HepG2 (cell line): ENCODE results near the gene HCRT. TPM values are rescaled to one million over a fixed set of nuclear protein-coding genes. Genes with fewer than 3 reads are reported as not detected.
A peak's percentile ranks its signal among the peaks of the same experiment; 100 is the strongest.

Source experiments
- ELF1 ChIP-seq: sonication (generic); formaldehyde crosslinking; IDR thresholded peaks from 2 replicates; pipeline ENCODE4 v1.4.0; 2020; ENCODE audit warnings: missing genetic modification reagents
- HNRNPK ChIP-seq: fragments of 200-400 bp; formaldehyde crosslinking; IDR thresholded peaks from 2 replicates; pipeline ENCODE4 v1.6.1; 2018; ENCODE audit warnings: low read length, low read depth, moderate library complexity, mild to moderate bottlenecking; ENCODE audit not compliant: poor library complexity, severe bottlenecking
- IRF2 ChIP-seq: IDR thresholded peaks from 2 replicates; pipeline ENCODE4 v1.6.1; 2018; ENCODE audit warnings: missing genetic modification reagents, missing compliant biosample characterization
- KAT2B ChIP-seq: fragments of 150-350 bp; IDR thresholded peaks from 2 replicates; pipeline ENCODE4 v1.6.1; 2014; ENCODE audit warnings: low read depth, low read length, borderline replicate concordance
- KAT8 ChIP-seq: IDR thresholded peaks from 2 replicates; pipeline ENCODE4 v1.6.1; 2016; ENCODE audit warnings: missing genetic modification reagents, missing compliant biosample characterization
- LRRFIP1 ChIP-seq: sonication (generic); formaldehyde crosslinking; conservative IDR thresholded peaks from 2 replicates; pipeline ENCODE4 v1.4.0; 2020; ENCODE audit warnings: missing genetic modification reagents
- MBD4 ChIP-seq: IDR thresholded peaks from 2 replicates; pipeline ENCODE4 v1.6.1; 2012; ENCODE audit warnings: low read length, inconsistent platforms, borderline replicate concordance
- NFKBIZ ChIP-seq: IDR thresholded peaks from 2 replicates; pipeline ENCODE4 v1.6.1; 2018; ENCODE audit warnings: missing genetic modification reagents, missing compliant biosample characterization
- PCBP1 ChIP-seq: fragments of 200-400 bp; formaldehyde crosslinking; IDR thresholded peaks from 2 replicates; pipeline ENCODE4 v1.6.1; 2017; ENCODE audit warnings: mild to moderate bottlenecking, low read depth, low read length, borderline replicate concordance
- ZBED4 ChIP-seq: sonication (generic); formaldehyde crosslinking; IDR thresholded peaks from 2 replicates; pipeline ENCODE4 v1.4.0; 2020; ENCODE audit warnings: missing genetic modification reagents, borderline replicate concordance
- ZBTB33 ChIP-seq: sonication (generic); formaldehyde crosslinking; IDR thresholded peaks from 2 replicates; pipeline ENCODE4 v1.4.0; 2020; ENCODE audit warnings: missing genetic modification reagents
- ZKSCAN1 ChIP-seq: fragments of 150-350 bp; IDR thresholded peaks from 2 replicates; pipeline ENCODE4 v1.6.1; 2014; ENCODE audit warnings: low read length
- ZNF264 ChIP-seq: sonication (generic); formaldehyde crosslinking; IDR thresholded peaks from 2 replicates; pipeline ENCODE4 v1.4.0; 2020; ENCODE audit warnings: missing genetic modification reagents
- ZNF580 ChIP-seq: IDR thresholded peaks from 2 replicates; pipeline ENCODE4 v1.6.1; 2016; ENCODE audit warnings: low read depth, borderline replicate concordance
- ZNF607 ChIP-seq: sonication (generic); formaldehyde crosslinking; IDR thresholded peaks from 2 replicates; pipeline ENCODE4 v1.5.1; 2020; ENCODE audit warnings: missing genetic modification reagents, mild to moderate bottlenecking, borderline replicate concordance
- ZNF629 ChIP-seq: sonication (generic); formaldehyde crosslinking; conservative IDR thresholded peaks from 2 replicates; pipeline ENCODE4 v1.5.0; 2020; ENCODE audit warnings: missing genetic modification reagents
- ZNF710 ChIP-seq: sonication (generic); formaldehyde crosslinking; IDR thresholded peaks from 2 replicates; pipeline ENCODE4 v1.5.0; 2020; ENCODE audit warnings: mild to moderate bottlenecking, missing genetic modification reagents, borderline replicate concordance
- polyA plus RNA-seq, 8 experiments: library from polyadenylated mRNA; depleted of rRNA in 3 of 8; stranded (reverse) in 7 of 8; unstranded in 1 of 8; fragments of >200 nt; fragmentation: Illumina TruSeq in 4 of 8; extraction: Trizol in 4 of 8; gene quantifications; 2 replicates each; pipeline versions ENCODE4 v1.2.1 to v1.2.3, GENCODE V29; 2011 to 2016; ENCODE audit warnings: low read depth in 4 of 8, missing spikeins in 1 of 8, mixed read lengths in 1 of 8; ENCODE audit not compliant: insufficient read depth in 1 of 8
- total RNA-seq, 5 experiments: library from RNA; depleted of rRNA; stranded (reverse); fragments of >200 nt; fragmentation: Illumina TruSeq; extraction: Trizol; gene quantifications; 2 replicates each; pipeline ENCODE4 v1.2.3, GENCODE V29; 2016; ENCODE audit warnings: low read depth in 1 of 5

Gene HCRT
- total and polyA plus RNA-seq, 2 of the 13 experiments (the other 11 are each of a cell fraction or from before 2014, with no cell fraction given), result not detected

- TF ChIP-seq ZNF710 (CRISPR knock-in tag) (peak; percentile 35; the same call in 1 of the 2 replicates), ZBTB33 (CRISPR knock-in tag) (peak; percentile 29; the same call in 1 of the 2 replicates), ELF1 (CRISPR knock-in tag) (peak; percentile 89), IRF2 (peak; percentile 66), ZNF264 (CRISPR knock-in tag) (0 out of 2 replicates have a peak, but pooled peaks have one; percentile 40), KAT2B (no peak), ZNF607 (peak; percentile 77; the same call in 1 of the 2 replicates), ZBED4 (no peak), ZNF580 (CRISPR knock-in tag) (peak; percentile 57; the same call in 1 of the 2 replicates), MBD4 (no peak), ZNF629 (CRISPR knock-in tag) (no peak), HNRNPK (no peak), NFKBIZ (CRISPR knock-in tag) (0 out of 2 replicates have a peak, but pooled peaks have one; percentile 70), PCBP1 (no peak), KAT8 (peak; percentile 83), LRRFIP1 (CRISPR knock-in tag) (no peak), ZKSCAN1 (no peak)
These were observed 49.3 kb downstream of the HCRT start (continued) for GRCh38 chr17:42135664-42136653.
